Uterus (tissue), 2 donors: ENCODE results near the gene ELP4.

Experiments used
- POLR2A ChIP-seq, 2 donors: fragments of 450-650 bp; IDR thresholded peaks; one replicate each; pipeline ENCODE4 v1.6.1; 2016; ENCODE audit warnings: antibody characterized with exemption in 2 of 2, mild to moderate bottlenecking in 1 of 2, moderate library complexity in 1 of 2
- TF ChIP-seq, protein P1 (sequence below), 4 experiments: fragments of 200-600 bp in 2 of 4; fragments of 450-650 bp in 2 of 4; sonication (generic) in 2 of 4; IDR thresholded peaks; one replicate each; pipeline ENCODE4 v1.5.1; 2016 to 2019; ENCODE audit warnings: antibody characterized with exemption in 4 of 4, mild to moderate bottlenecking in 2 of 4, moderate library complexity in 1 of 4

DNA sequence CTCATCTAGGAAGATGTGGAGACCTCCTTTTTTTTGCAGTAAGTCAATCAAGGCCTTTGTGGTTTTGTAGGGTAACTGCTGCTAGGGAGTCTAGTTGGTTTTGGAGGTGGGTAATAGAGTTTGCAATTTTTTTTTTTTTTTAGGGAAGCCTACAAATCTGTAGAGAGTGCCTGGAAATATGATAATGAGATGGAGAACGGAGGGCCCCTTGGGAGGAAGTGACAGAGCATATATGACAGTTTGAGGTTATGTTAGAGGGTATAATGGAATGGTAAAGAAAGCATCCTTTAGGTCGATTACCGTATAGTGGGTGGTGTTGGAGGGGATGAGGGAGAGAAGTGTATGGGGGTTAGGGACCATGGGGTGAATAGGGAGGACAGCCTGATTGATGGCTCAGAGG is 98.3 kb downstream of the ELP4 start:
- TF ChIP-seq, protein P1, sequence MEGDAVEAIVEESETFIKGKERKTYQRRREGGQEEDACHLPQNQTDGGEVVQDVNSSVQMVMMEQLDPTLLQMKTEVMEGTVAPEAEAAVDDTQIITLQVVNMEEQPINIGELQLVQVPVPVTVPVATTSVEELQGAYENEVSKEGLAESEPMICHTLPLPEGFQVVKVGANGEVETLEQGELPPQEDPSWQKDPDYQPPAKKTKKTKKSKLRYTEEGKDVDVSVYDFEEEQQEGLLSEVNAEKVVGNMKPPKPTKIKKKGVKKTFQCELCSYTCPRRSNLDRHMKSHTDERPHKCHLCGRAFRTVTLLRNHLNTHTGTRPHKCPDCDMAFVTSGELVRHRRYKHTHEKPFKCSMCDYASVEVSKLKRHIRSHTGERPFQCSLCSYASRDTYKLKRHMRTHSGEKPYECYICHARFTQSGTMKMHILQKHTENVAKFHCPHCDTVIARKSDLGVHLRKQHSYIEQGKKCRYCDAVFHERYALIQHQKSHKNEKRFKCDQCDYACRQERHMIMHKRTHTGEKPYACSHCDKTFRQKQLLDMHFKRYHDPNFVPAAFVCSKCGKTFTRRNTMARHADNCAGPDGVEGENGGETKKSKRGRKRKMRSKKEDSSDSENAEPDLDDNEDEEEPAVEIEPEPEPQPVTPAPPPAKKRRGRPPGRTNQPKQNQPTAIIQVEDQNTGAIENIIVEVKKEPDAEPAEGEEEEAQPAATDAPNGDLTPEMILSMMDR (IDR thresholded peaks at IDR 0.05): no peak
- no peak for TF ChIP-seq POLR2A (IDR thresholded peaks at IDR 0.05)
